ENCODE measurements around the gene ST3GAL4. TPM values are rescaled to one million over a fixed set of nuclear protein-coding genes. Genes with fewer than 3 reads are reported as not detected.

Gene ST3GAL4
- total and polyA plus RNA-seq, 9 of the 15 experiments (the other 6 are each of a cell fraction or from before 2014, with no cell fraction given): 0.27 to 22.9 (median 10.5) TPM

GRCh38 chr11:126378763-126379162, 23.3 kb downstream of the ST3GAL4 start (continued):
- TF ChIP-seq COPS2 (conservative IDR thresholded peaks at IDR 0.05) (no peak), NELFE (IDR thresholded peaks at IDR 0.05; ENCODE audit: insufficient read depth, insufficient read length) (no peak), ZNF239 (CRISPR knock-in tag; IDR thresholded peaks at IDR 0.05) (no peak), TSC22D4 (tag; IDR thresholded peaks at IDR 0.05) (no peak), ESRRB (CRISPR knock-in tag; IDR thresholded peaks at IDR 0.05; ENCODE audit: borderline replicate concordance) (no peak), IRF9 (tag; IDR thresholded peaks at IDR 0.05) (no peak), TAL1 (IDR thresholded peaks at IDR 0.05) (0 out of 2 replicates have a peak, but pooled peaks have one; percentile 8), DDX20 (tag; IDR thresholded peaks at IDR 0.05; ENCODE audit: low read depth) (no peak), NFIC (IDR thresholded peaks at IDR 0.05) (peak; percentile 78), MEF2D (tag; conservative IDR thresholded peaks at IDR 0.05; ENCODE audit: low read depth) (no peak), TOE1 (IDR thresholded peaks at IDR 0.05; ENCODE audit: borderline replicate concordance) (no peak), TOE1 (CRISPR knock-in tag; IDR thresholded peaks at IDR 0.05; ENCODE audit: borderline replicate concordance, low read depth) (no peak), ETV5 (CRISPR knock-in tag; IDR thresholded peaks at IDR 0.05; ENCODE audit: low read depth) (no peak), POLR2AphosphoS2 (IDR thresholded peaks at IDR 0.05; ENCODE audit: low read length) (no peak), RCOR1 (IDR thresholded peaks at IDR 0.05; ENCODE audit: borderline replicate concordance in 1 of 2, low read depth in 2 of 2, low read length in 2 of 2) (peak in 1 of 2 experiments; percentile 62; a peak in 1 of 4 replicates)
- TF ChIP-seq, protein P1, sequence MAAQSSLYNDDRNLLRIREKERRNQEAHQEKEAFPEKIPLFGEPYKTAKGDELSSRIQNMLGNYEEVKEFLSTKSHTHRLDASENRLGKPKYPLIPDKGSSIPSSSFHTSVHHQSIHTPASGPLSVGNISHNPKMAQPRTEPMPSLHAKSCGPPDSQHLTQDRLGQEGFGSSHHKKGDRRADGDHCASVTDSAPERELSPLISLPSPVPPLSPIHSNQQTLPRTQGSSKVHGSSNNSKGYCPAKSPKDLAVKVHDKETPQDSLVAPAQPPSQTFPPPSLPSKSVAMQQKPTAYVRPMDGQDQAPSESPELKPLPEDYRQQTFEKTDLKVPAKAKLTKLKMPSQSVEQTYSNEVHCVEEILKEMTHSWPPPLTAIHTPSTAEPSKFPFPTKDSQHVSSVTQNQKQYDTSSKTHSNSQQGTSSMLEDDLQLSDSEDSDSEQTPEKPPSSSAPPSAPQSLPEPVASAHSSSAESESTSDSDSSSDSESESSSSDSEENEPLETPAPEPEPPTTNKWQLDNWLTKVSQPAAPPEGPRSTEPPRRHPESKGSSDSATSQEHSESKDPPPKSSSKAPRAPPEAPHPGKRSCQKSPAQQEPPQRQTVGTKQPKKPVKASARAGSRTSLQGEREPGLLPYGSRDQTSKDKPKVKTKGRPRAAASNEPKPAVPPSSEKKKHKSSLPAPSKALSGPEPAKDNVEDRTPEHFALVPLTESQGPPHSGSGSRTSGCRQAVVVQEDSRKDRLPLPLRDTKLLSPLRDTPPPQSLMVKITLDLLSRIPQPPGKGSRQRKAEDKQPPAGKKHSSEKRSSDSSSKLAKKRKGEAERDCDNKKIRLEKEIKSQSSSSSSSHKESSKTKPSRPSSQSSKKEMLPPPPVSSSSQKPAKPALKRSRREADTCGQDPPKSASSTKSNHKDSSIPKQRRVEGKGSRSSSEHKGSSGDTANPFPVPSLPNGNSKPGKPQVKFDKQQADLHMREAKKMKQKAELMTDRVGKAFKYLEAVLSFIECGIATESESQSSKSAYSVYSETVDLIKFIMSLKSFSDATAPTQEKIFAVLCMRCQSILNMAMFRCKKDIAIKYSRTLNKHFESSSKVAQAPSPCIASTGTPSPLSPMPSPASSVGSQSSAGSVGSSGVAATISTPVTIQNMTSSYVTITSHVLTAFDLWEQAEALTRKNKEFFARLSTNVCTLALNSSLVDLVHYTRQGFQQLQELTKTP (IDR thresholded peaks at IDR 0.05; ENCODE audit: low read depth in 1 of 2, partially characterized antibody in 2 of 2): no peak

Data from K562 (cell line).